GM12801 (cell line): ENCODE measurements around the gene CHCHD3.

Experiments
- TF ChIP-seq, protein P1 (sequence below): IDR thresholded peaks from one replicate; pipeline ENCODE4 v1.5.1; 2011; ENCODE audit warnings: control low read depth; ENCODE audit not compliant: insufficient read length; ENCODE audit errors: extremely low read depth

The CHCHD3 gene

DNA sequence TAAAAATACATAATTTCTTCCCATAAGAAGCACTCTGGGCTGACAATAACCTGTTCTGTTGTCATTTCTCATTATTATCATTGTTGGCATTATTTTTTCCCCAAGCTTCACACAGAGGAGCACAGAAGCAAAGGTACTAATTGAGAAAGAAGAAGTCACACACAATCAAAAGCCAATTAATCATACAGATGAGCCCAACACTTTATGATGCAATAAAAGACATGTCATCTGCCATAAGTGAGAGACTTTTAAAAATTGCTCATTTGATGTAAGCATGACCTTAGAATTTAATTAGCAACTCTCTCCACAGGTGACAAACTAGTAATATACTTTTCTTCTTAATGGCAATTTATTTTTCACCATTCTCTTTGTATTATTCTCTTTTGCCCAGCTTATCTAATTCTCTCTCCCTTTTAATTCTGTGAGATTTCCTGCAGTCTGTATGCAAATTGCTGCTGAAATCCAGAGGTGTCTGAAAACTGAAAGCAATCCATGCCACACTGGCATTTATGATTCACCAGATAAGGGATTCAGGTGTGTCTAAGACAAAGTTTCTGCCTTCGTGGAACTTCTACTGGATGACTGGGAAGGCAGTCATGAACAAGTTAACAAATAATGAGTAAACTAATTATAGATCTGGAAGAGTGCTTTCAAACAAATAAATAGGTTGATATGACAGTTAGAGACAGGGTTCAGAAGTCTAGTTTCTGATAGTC, 203.5 kb downstream of the CHCHD3 start:
- TF ChIP-seq, protein P1, sequence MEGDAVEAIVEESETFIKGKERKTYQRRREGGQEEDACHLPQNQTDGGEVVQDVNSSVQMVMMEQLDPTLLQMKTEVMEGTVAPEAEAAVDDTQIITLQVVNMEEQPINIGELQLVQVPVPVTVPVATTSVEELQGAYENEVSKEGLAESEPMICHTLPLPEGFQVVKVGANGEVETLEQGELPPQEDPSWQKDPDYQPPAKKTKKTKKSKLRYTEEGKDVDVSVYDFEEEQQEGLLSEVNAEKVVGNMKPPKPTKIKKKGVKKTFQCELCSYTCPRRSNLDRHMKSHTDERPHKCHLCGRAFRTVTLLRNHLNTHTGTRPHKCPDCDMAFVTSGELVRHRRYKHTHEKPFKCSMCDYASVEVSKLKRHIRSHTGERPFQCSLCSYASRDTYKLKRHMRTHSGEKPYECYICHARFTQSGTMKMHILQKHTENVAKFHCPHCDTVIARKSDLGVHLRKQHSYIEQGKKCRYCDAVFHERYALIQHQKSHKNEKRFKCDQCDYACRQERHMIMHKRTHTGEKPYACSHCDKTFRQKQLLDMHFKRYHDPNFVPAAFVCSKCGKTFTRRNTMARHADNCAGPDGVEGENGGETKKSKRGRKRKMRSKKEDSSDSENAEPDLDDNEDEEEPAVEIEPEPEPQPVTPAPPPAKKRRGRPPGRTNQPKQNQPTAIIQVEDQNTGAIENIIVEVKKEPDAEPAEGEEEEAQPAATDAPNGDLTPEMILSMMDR: no peak

DNA sequence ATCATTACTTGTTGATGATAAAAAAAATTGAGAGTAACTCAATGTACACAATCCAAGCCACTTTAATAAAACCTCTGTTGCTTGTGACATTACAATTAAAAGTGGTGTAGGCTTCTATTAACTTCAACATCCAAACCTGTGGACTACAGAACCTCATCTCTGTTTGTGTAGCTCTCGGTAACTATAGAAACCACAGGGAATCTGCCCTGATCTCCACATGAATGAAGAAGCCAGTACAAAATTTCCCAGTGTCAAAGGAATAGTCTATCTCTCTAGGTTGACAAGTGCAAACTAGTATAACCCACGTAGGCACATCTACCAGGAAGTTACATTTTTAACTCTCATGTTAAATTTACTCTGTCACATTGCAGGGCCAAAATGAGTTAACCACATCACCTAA, 204.3 kb downstream of the CHCHD3 start:
- TF ChIP-seq, protein P1: no peak

DNA sequence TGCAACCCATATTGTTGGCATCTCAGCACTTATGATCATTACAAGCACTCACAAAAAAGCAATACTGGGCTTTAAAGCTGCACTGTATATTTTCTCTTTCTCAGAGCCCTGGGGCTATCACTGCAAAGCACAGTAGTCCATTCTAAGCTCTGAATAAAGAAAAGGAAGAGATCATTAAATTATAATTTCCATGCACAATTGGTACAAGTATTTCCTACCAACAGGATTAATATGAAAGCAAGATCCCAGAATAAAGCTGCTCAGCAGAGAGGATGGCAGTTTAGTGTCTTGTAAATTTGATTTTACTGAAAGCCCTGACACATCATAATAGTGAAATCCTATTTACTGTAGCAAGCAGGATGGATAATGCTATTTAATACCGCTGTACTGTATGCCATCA, 205.3 kb downstream of the CHCHD3 start:
- TF ChIP-seq, protein P1: no peak

DNA sequence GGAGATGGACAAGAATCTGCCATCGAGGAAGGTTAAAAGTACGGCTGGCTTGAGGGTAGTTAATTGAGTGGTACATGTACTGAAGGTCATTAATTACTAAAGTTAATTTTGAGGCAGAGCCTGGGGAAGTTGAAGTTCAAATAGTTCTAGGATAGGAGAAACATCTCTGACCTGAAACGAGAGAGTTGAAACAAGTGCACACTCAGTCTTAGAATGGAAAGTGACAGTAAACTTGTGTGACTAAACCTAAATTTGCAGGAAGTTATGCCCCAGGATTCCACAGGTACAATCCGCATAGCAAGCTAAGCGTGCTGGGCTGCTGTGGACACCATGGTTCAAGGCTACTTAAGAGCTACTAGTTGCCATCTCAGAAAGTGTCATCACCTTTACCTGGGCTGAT, 209.9 kb downstream of the CHCHD3 start:
- TF ChIP-seq, protein P1: no peak

DNA sequence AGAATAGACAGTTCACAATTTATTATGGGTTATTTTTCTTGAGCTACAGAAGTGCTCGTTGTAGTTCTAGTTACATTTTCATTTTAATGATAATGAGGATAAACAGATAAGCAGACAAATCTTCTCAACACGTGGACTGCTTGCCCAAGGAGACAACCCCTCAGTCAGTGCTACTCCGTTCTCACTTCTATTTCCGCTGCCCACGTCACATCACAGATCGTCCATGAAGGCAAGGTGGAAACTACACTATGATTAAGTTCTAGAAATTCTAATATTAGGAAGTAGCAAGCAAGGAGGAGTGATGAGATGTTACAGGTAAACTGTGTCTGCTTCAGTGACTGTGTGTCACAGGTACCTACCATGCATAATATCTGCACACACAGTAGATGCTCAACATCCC, 210.5 kb downstream of the CHCHD3 start:
- TF ChIP-seq, protein P1: no peak

DNA sequence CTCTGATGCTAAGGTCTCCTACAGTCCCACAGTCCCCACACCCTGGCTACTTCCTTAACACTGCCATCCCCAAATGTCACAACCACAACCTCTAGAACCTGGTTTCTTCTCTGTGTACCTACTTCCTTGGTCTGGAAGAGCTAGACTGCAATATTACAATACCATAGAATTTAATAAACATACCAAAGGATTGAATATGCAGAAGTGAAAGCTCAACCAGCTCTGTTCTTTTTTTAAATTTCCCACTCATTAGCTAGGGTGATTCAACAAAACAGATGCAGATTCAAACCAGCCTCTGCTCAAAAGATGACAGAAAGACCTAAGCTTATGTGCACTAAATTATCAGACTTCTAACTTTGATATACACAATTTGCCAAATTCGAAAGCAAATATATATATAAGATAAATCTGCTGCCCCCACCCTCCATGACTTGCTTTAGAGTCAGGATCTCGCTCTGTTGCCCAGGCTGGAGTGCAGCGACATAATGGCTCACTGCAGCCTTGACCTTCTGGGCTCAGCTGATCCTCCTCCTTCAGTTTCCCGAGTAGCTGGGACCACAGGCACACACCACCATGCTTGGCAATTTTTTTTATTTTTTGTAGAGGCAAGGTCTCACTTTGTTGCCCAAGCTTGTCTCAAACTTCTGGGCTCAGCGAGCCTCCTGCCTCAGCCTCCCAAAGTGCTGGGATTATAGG, 212.6 kb downstream of the CHCHD3 start:
- TF ChIP-seq, protein P1: no peak

DNA sequence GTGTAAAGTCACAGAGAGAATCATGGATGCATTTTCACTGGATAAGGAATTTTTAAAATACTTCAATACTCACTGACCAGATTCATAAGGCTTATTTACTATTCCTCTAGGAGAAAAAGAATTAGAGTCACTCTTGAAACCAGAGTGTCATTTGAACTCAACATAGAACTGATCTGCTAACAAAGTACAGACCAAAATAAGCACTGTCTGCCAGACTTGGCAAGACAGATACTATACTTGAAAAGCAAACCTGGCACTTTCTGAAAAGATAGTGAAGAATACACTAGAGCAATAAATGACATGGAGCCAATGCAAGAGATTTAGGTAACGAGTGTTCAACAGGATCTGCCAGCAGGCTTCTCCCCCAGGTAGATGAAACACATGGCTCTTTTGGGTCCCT, 215.3 kb downstream of the CHCHD3 start:
- TF ChIP-seq, protein P1: no peak
